HEK293T (cell line): ENCODE measurements around the gene FAM43B.

Experiments used
- CTCF ChIA-PET: fragments of 350-600 bp; formaldehyde crosslinking; extraction: SDS; loops from one replicate; lab custom pipeline; 2021; ENCODE audit warnings: antibody characterized with exemption, inconsistent platforms; lab: Yijun Ruan, JAX
- POLR2A ChIA-PET: fragments of 350-600 bp; formaldehyde crosslinking; extraction: SDS; loops from one replicate; lab custom pipeline; 2020; ENCODE audit warnings: antibody characterized with exemption, inconsistent platforms; lab: Yijun Ruan, JAX
- DNase-seq: peaks from one replicate; pipeline ENCODE4 v3.0.0; 2012; ENCODE audit warnings: mixed read lengths; ENCODE audit errors: extremely low spot score
- ARNT ChIP-seq: fragments of 450-650 bp; IDR thresholded peaks from 2 replicates; pipeline ENCODE4 v1.6.1; 2017; ENCODE audit warnings: mild to moderate bottlenecking
- BHLHE40 ChIP-seq: fragments of 450-650 bp; IDR thresholded peaks from 2 replicates; pipeline ENCODE4 v1.6.1; 2016; ENCODE audit warnings: mild to moderate bottlenecking, moderate library complexity, borderline replicate concordance
- CTBP1 ChIP-seq: fragments of 450-650 bp; IDR thresholded peaks from 2 replicates; pipeline ENCODE4 v1.6.1; 2016; ENCODE audit warnings: borderline replicate concordance
- ELF4 ChIP-seq: fragments of 450-650 bp; IDR thresholded peaks from 2 replicates; pipeline ENCODE4 v1.6.1; 2017; ENCODE audit warnings: antibody characterized with exemption
- FOXA1 ChIP-seq: fragments of 450-650 bp; IDR thresholded peaks from 2 replicates; pipeline ENCODE4 v1.6.1; 2016; ENCODE audit warnings: mild to moderate bottlenecking
- FOXK2 ChIP-seq: fragments of 450-650 bp; IDR thresholded peaks from 2 replicates; pipeline ENCODE4 v1.6.1; 2016; ENCODE audit warnings: mild to moderate bottlenecking
- FOXM1 ChIP-seq: fragments of 450-650 bp; IDR thresholded peaks from 2 replicates; pipeline ENCODE4 v1.6.1; 2017; ENCODE audit warnings: mild to moderate bottlenecking, borderline replicate concordance
- HDGF ChIP-seq: fragments of 450-650 bp; IDR thresholded peaks from 2 replicates; pipeline ENCODE4 v1.6.1; 2017; ENCODE audit warnings: antibody characterized with exemption, borderline replicate concordance
- L3MBTL2 ChIP-seq: fragments of 450-650 bp; conservative IDR thresholded peaks from 2 replicates; pipeline ENCODE4 v1.6.1; 2016; ENCODE audit warnings: mild to moderate bottlenecking
- LEF1 ChIP-seq: fragments of 450-650 bp; IDR thresholded peaks from 2 replicates; pipeline ENCODE4 v1.6.1; 2017; ENCODE audit warnings: mild to moderate bottlenecking, borderline replicate concordance
- NFRKB ChIP-seq: fragments of 450-650 bp; IDR thresholded peaks from 2 replicates; pipeline ENCODE4 v1.6.1; 2016; ENCODE audit warnings: mild to moderate bottlenecking, moderate library complexity
- PKNOX1 ChIP-seq: fragments of 450-650 bp; IDR thresholded peaks from 2 replicates; pipeline ENCODE4 v1.6.1; 2016
- SP1 ChIP-seq: fragments of 450-650 bp; IDR thresholded peaks from 2 replicates; pipeline ENCODE4 v1.6.1; 2017
- SUZ12 ChIP-seq: fragments of 450-650 bp; IDR thresholded peaks from 2 replicates; pipeline ENCODE4 v1.6.1; 2016; ENCODE audit warnings: mild to moderate bottlenecking
- TARDBP ChIP-seq: fragments of 450-650 bp; IDR thresholded peaks from 2 replicates; pipeline ENCODE4 v1.6.1; 2016
- ZNF384 ChIP-seq: fragments of 450-650 bp; IDR thresholded peaks from 2 replicates; pipeline ENCODE4 v1.6.1; 2016

The FAM43B gene

GRCh38 chr1:20555758-20556120 lies 3.4 kb downstream of the FAM43B start:
- POLR2A ChIA-PET = no interaction called here
- no peak for TF ChIP-seq ZNF384
- CTCF ChIA-PET = no interaction called here
- DNase-seq = no peak

- ChIA-PET POLR2A (interaction anchor here (0.6 to 0.8 kb wide), 2 partner anchors 76 to 103 kb away, joined by 3 read pairs; partner anchors contain the start of gene DDOST), CTCF (interaction anchor here (0.5 to 0.6 kb wide), 2 partner anchors 35 to 36 kb away, joined by 3 read pairs; no protein-coding TSS in a partner anchor)
- TF ChIP-seq BHLHE40 (no peak), LEF1 (no peak), PKNOX1 (no peak), FOXK2 (no peak), ZNF384 (no peak), SP1 (no peak), HDGF (no peak), CTBP1 (no peak), SUZ12 (no peak), L3MBTL2 (no peak), FOXM1 (no peak), ELF4 (no peak)
- no peak for DNase-seq
Observed at GRCh38 chr1:20558191-20558590, 5.8 kb downstream of the FAM43B start.

GRCh38 chr1:20560966-20561365 lies 8.6 kb downstream of the FAM43B start:
- CTCF ChIA-PET = interaction anchor here (0.9 to 1.0 kb wide), 2 partner anchors 14 to 51 kb away, joined by 3 read pairs; no protein-coding TSS in a partner anchor
- no peak for TF ChIP-seq HDGF
- TF ChIP-seq L3MBTL2 = no peak
- no peak for TF ChIP-seq ZNF384
- no peak for TF ChIP-seq FOXK2
- TF ChIP-seq NFRKB = no peak
- no peak for TF ChIP-seq FOXM1
- TF ChIP-seq ELF4 = no peak
- no peak for TF ChIP-seq CTBP1
- POLR2A ChIA-PET = no interaction called here
- no peak for DNase-seq

GRCh38 chr1:20565234-20565633 lies 12.9 kb downstream of the FAM43B start:
- DNase-seq = no peak
- ChIA-PET POLR2A (interaction anchor here (1.2 to 2.9 kb wide), 2 partner anchors 13 to 69 kb away, joined by 4 to 8 read pairs; partner anchors contain the start of gene FAM43B), CTCF (interaction anchor here (0.8 kb wide), 2 partner anchors 10 to 70 kb away, joined by 3 to 4 read pairs; no protein-coding TSS in a partner anchor)
- TF ChIP-seq BHLHE40 = no peak
- TF ChIP-seq ELF4 = no peak
- no peak for TF ChIP-seq FOXK2
- no peak for TF ChIP-seq L3MBTL2
- no peak for TF ChIP-seq HDGF
- no peak for TF ChIP-seq ARNT
- no peak for TF ChIP-seq SP1
- no peak for TF ChIP-seq LEF1
- TF ChIP-seq FOXM1 = no peak
- TF ChIP-seq TARDBP = no peak
- TF ChIP-seq NFRKB = no peak
- TF ChIP-seq SUZ12 = no peak

- no peak for DNase-seq
- TF ChIP-seq CTBP1 (no peak), HDGF (no peak), SUZ12 (no peak), ZNF384 (no peak), L3MBTL2 (no peak), ARNT (no peak), FOXM1 (no peak), BHLHE40 (no peak)
- CTCF ChIA-PET = no interaction called here
- POLR2A ChIA-PET = no interaction called here
Observed at GRCh38 chr1:20569523-20570098, 17.2 kb downstream of the FAM43B start.

- CTCF ChIA-PET = no interaction called here
- POLR2A ChIA-PET = no interaction called here
- no peak for TF ChIP-seq SP1
- TF ChIP-seq L3MBTL2 = no peak
- no peak for TF ChIP-seq ZNF384
- TF ChIP-seq NFRKB = no peak
- TF ChIP-seq PKNOX1 = no peak
- no peak for TF ChIP-seq TARDBP
- TF ChIP-seq LEF1 = no peak
- no peak for TF ChIP-seq HDGF
- TF ChIP-seq BHLHE40 = no peak
- TF ChIP-seq FOXK2 = no peak
- TF ChIP-seq ELF4 = no peak
- no peak for TF ChIP-seq FOXM1
- no peak for TF ChIP-seq CTBP1
- no peak for TF ChIP-seq SUZ12
- TF ChIP-seq FOXA1 = no peak
- no peak for TF ChIP-seq ARNT
- DNase-seq = no peak
Observed at GRCh38 chr1:20571427-20571826, 19.1 kb downstream of the FAM43B start.

GRCh38 chr1:20573987-20574386 lies 21.6 kb downstream of the FAM43B start:
- CTCF ChIA-PET = interaction anchor here (1.2 to 1.7 kb wide), 3 partner anchors 11 to 621 kb away, joined by 3 to 13 read pairs (median 3); no protein-coding TSS in a partner anchor
- no peak for DNase-seq

More at GRCh38 chr1:20573987-20574386, 21.6 kb downstream of the FAM43B start:
- POLR2A ChIA-PET = interaction anchor here (2.8 kb wide), 1 partner anchor 60 kb away, joined by 27 read pairs; no protein-coding TSS in a partner anchor
- no peak for TF ChIP-seq LEF1
- TF ChIP-seq SP1 = no peak
- no peak for TF ChIP-seq FOXA1
- TF ChIP-seq HDGF = no peak
- no peak for TF ChIP-seq SUZ12
- TF ChIP-seq ARNT = no peak
- TF ChIP-seq CTBP1 = no peak
- TF ChIP-seq ELF4 = no peak
